NCI-H187 treated with DMSO at 0.1 percent for 48 hours (cell line): ENCODE measurements around the gene MAML2.

Experiments
- DNase-seq: peaks from one replicate; lab custom pipeline; 2025; lab: John Stamatoyannopoulos, UW

The MAML2 gene

GRCh38 chr11:95964281-95964680 lies 378.7 kb downstream of the MAML2 start:
- DNase-seq: no peak

- no peak for DNase-seq
Observed at GRCh38 chr11:95961758-95962157, 381.2 kb downstream of the MAML2 start.

GRCh38 chr11:95950905-95951304 lies 392.1 kb downstream of the MAML2 start:
- DNase-seq: no peak

- DNase-seq: no peak
Observed at GRCh38 chr11:95948637-95949036, 394.4 kb downstream of the MAML2 start.

GRCh38 chr11:95944623-95945022 lies 398.4 kb downstream of the MAML2 start:
- DNase-seq: no peak

- DNase-seq: no peak
Observed at GRCh38 chr11:95943546-95943945, 399.4 kb downstream of the MAML2 start.

GRCh38 chr11:95939091-95939490 lies 403.9 kb downstream of the MAML2 start:
- DNase-seq: no peak

- DNase-seq: no peak
Observed at GRCh38 chr11:95937358-95937757, 405.6 kb downstream of the MAML2 start.

- DNase-seq: no peak
Observed at GRCh38 chr11:95933594-95933993, 409.4 kb downstream of the MAML2 start.

GRCh38 chr11:95931916-95932315 lies 411.1 kb downstream of the MAML2 start:
- no peak for DNase-seq

GRCh38 chr11:95930948-95931347 lies 412.0 kb downstream of the MAML2 start:
- DNase-seq: no peak

- no peak for DNase-seq
Observed at GRCh38 chr11:95926726-95927125, 416.3 kb downstream of the MAML2 start.
